Fibroblast of skin of right biceps (primary cell): Measurements from ENCODE around the gene CDKL4.
"Not testable (repeated sequence)": the region's sequence is repeated elsewhere in the genome, so short reads cannot be mapped to it uniquely, and the experiment has no call there.

ENCODE experiments used
- DNase-seq: peaks from one replicate; pipeline ENCODE4 v3.0.0-alpha.2; 2013

CDKL4 gene

DNA sequence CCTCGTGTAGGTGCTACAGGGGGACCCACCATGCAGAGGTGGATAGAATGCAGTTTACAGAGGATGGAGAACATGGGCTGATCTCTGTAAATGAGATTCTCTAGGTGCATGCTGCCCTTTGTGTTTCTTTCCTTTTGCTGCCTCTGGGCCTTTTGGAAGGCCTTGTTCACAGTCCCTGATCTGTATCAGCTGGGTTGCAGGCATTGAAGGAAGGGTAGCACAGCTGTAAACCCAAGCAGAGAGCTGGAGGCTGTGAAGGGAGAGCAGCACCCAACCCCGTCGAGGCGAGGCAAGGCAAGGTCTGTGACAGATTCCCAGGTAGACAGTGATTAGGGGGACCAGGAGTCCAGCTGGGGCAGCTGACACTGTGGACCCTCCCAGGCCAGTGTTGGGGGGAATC is 66.8 kb downstream of the CDKL4 start:
- no peak for DNase-seq

DNA sequence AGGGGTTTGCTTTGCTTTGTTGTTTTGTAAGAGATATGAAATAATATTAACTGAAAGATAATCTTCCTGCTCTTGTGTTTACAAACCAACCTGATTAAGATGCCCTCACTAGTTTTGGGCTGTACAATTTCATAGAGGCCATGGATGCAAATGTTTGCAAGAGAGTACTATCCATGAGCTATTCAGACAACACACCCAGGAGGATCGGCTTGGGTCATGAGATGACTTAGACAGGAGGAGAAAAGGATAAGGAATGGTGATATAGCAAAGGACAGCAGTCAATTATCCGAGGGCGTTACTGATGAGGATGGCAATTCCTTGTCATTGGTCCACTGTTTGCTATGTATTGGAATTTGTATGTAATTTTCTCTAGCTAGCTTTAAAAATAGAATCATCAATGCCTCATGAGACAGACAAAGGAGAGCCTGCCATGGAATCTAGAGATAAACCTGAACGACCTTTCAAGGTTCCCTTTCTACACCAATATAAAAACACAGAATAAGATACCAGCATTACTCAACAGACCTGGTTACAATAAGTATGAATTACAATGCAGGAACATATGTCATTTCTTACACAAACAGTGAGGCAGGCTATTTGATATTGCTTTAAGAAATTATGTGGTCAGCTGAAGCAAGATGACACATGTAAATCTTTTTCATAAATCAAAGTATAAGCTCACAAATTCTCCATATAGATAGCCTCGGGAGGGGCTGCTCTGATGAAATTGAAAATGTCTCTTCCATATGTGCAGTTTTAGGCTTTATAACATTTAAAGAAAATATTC is 68.6 kb downstream of the CDKL4 start:
- DNase-seq: no peak

DNA sequence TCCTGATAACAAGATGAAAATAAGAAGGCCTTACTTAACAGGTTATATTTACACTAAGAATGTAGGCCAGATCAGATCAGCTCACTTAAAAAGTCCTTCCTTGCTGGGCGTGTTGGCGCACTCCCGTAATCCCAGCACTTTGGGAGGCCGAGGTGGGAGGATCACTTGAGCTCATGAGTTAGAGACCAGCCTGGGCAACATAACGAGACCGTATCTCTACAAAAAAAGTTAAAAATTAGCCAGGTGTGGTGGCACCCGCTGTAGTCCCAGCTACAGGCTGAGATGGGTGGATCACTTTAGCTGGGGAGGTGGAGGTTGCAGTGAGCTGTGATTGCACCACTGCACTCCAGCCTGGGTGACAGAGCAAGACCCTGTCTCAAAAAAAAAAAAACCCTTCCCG is 69.7 kb downstream of the CDKL4 start:
- DNase-seq: no peak

DNA sequence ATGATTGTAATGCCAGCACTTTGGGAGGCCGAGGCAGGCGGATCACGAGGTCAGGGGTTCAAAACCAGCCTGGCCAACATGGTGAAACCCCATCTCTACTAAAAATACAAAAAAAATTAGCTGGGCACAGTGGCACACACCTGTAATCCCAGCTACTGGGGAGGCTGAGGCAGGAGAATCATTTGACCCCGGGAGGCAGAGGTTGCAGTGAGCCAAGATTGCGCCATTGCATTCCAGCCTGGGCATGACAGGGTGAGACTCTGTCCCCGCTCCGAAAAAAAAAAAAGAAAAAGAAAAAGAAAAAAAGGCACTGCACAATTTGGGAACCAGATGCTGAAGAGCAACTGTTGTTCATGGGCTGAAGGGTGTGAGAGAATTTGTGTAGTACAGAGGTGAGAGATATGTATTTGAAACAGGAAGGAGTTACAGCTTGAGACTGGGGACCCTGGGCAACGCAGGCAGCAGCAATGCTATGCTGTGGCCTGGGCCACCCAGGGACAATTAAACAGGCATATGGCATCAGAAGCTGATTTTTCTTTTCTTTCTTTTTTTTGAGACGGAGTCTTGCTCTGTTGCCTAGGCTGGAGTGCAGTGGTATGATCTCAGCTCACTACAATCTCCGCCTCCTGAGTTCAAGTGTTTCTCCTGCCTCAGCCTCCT is 71.6 kb downstream of the CDKL4 start:
- DNase-seq: not testable (repeated sequence)

DNA sequence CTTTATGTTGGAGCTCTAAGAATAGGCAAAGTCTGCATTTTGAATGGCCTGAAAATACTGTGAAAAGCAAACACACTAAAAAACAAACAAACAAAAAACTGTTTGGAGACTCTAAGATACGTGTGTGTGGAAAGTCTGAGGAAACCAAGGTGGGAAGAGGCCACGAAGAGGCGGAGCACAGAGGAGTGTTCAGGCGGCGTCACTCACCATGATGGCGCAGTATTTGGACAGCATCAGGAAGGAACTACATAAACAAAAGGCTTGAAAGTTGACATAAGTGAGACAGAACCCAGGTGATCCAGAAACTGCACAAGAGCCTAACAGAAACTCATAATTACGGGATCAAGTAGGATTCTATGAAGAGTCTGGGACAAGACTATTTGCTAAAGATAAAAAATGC is 72.1 kb downstream of the CDKL4 start:
- no peak for DNase-seq

DNA sequence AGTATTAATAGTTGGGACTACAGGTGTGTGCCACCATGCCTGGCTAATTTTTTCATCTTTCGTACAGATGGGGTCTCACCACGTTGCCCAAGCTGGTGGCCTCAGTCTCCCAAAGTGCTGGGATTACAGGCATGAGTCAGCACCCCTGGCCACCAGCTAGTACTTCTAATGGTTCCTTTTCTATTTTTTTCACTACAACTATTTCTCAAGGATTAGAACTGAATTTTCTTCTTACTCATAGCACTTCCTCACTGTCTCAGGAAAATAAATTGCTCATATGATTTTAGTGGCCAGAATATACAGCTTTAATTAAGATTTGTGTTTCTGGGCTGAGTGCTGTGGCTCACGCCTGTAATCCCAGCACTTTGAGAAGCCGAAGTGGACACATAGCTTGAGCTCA is 79.7 kb downstream of the CDKL4 start:
- DNase-seq: no peak

DNA sequence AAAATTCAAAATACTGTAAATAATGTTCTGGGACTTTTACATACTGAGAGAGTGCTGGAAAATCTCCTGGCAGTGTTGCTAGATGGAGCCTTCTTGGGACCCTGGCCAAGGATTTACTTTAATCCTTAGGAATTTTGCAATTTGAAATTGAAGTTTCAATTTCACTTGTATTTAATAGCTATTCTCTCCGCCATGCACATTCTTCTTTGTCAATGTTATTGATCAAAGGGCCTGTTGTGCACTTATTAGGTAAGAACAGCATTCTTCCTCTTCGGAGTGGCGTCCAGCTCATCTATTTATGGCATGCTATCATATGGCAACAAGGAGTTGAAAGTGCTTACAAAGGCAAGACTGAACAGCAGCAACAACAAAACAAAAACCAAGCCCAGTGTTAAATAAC is 82.8 kb downstream of the CDKL4 start:
- peak; percentile 38 for DNase-seq

DNA sequence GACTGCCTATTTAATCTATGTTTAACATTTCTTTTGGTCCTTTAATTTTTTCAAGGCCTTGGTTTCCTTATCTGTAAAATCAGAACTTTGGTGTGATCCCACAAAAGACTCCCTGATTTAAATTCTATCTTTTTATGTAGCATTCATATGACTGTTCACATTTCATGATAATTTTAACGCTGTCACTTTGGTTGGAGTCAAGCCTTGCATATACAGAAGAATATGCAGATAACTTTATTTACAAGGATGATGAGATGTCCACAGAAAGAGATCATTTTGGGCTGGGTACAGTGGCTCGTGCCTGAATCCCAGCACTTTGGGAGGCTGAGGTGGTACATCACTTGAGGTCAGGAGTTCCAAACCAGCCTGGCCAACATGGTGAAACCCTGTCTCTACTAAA is 84.5 kb downstream of the CDKL4 start:
- DNase-seq: no peak

DNA sequence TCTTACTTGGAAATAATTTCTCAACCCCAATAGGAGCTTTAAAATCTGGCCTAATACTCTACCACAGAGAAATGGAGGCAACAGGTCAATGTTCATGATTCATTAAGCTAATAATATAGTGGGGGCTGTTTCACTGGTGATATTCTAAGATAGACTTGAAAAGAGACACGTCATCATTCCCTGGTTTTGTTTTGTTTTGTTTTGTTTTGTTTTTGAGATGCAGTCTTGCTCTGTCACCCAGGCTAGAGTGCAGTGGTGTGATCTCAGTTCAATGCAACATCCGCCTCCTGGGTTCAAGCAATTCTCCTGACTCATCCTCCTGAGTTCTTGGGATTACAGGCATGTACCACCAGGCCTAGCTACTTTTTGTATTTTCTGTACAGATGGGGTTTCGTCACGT is 85.4 kb downstream of the CDKL4 start:
- DNase-seq: no peak

DNA sequence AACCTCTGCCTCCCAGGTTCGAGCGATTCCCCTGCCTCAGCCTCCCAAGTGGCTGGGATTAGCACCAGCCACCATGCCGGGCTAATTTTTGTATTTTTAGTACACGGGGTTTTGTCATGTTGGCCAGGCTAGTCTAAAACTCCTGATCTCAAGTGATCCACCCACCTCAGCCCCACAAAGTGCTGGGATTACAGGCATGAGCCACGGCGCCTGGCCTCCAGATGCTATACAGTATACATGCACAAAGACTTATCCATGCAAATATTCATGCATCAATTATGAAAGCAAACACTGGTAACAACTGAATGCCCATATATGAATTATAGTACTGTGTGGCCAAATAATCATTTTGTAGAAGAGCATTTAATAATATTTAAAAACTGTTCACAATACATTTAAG is 86.9 kb downstream of the CDKL4 start:
- no peak for DNase-seq

DNA sequence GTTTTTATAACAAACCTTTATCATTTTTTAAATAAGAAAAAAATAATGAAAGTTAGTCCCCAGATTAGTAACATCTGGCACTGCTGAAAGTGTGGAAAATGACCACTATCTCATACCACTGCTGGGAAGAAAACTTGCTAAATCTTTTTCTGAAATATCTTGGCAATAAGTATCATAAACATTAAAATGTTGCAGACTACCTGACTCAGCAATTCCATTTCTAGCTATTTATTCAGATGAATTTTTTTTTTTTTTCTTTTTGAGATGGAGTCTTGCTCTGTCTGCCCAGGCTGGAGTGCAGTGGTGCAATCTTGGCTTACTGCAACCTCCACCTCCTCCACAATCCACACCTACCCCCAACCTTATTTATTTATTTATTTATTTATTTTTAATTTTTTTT is 87.7 kb downstream of the CDKL4 start:
- peak; percentile 10 for DNase-seq

DNA sequence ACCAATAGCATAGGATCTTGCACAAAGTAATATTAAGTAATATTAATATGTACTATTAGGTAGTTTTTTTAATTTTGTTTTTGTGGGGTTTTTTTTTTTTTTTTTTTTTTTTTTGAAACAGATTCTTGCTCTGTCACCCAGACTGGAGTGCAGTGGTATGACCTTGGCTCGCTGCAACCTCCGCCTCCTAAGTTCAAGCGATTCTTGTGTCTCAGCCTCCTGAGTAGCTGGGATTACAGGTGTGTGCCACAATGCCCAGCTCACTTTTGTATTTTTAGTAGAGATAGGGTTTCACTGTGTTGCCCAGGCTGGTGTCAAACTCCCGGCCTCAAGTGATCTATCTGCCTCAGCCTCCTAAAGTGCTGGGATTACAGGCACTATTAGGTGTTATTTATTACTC is 88.2 kb downstream of the CDKL4 start:
- DNase-seq: not testable (repeated sequence)

DNA sequence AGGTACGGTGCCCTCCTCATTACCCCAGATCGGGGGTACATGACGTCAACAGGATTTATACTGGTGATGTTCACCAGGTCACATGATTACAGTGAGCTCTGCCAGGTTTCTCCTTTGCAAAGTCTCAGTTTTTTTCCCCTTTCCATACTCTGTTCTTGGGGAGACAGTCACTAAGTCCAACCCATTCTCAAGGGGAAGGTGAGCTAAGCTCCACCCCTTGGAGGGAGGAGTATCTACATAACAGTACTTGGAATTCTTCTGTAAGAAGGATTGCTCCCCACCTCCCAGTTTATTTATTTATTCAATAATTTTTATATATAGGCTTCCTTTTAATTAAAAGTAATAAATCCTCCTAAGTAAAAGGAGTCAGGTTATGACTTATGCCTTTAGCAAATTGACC is 88.8 kb downstream of the CDKL4 start:
- DNase-seq: no peak

DNA sequence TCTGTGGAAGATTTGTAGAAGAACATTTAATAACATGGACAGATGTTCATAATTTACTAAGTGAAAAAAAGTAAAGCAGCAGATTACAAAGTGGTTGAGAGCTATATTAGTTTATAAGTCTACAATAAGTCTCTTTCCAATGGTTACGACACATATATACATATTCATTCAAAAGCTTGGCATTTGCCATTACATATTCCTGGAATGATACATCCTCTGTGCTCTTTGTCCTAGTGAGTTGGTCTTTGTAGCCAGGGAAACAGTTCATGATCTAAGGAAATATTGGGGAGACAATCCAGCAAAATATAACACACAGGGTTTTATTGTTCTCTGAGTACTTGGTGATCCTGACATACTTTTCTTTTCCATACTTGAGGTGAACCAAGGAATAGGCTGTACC is 90.5 kb downstream of the CDKL4 start:
- peak; percentile 38 for DNase-seq

DNA sequence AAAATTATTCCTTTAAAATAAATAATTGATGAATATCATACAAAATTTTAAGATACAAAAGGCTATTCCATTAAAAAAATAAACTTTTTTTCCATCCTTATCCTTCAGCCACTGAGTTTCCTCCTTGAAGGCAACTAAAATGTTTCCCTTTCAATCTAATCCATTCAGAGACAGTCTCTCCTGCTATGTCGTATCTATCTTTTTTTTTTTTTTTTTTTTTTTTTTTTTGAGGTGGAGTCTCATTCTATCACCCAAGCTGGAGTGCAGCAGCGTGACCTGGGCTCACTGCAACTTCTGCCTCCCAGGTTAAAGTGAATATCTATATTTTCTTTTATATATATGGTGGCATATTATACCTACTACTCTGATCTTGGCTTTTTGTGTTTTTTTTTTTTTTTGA is 91.3 kb downstream of the CDKL4 start:
- DNase-seq: no peak

DNA sequence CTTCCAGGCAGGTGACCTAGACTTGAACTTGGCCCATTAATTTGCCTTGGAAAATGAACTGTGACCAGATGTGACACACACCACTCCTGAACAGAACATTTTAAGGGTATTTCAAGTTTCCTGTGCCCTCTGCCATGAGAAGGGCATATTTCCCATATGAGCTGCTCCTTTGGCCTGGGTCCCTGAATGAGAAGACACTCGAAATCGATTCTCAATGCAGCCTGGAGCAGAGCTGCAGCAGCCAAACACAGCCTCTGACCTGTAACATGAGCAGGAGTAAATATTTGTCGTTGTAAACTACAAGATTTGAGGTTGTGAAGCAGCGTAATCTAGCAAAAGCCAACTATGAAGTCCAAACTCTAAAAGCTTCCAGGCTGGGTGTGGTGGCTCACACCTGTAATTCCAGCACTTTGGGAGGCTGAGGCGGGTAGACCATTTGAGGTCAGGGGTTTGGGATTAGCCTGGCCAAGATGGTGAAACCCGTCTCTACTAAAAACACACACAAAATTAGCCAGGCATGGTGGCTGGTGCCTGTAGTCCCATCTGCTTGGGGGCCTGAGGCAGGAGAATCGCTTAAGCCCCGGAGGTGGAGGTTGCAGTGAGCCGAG is 92.8 kb downstream of the CDKL4 start:
- DNase-seq: no peak

DNA sequence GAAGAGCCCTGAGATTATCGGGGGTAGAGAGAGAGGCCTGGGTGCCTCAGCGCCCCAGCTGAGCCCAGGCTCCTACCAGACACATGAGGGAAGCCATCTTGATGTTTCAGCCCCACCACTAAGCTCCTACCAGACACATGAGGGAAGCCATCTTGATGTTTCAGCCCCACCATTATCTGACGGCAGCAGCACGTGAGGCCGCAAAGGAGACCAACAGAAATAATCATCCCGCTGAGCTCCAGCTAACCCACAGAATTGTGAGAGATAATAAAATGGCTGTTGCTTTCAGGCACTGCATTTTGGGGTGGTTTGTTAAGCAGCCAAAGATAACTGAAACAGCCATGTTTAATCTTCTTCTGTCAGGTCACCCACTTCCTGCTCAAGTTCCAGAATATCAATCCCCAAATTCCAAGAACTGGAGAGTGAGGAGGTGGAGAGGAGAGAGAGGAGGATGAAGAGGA is 93.6 kb downstream of the CDKL4 start:
- no peak for DNase-seq

DNA sequence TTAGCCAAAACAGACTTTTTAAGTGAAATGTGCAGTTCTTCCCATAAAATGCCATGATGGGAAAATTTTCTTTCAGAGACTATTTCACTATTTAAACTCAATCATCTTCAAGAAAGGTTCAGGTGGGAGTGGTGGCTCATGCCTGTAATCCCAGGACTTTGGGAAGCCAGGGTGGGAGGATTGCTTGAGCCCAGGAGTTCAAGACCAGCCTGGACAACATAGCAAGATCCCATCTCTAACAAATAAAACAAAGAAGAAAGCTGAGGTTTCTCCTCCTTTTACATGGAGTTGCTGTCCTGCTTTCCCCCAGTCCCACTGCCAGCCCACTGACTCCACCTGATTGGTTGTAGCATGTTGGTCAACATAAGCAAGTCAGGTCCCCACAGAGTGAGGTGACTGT is 97.1 kb downstream of the CDKL4 start:
- no peak for DNase-seq

DNA sequence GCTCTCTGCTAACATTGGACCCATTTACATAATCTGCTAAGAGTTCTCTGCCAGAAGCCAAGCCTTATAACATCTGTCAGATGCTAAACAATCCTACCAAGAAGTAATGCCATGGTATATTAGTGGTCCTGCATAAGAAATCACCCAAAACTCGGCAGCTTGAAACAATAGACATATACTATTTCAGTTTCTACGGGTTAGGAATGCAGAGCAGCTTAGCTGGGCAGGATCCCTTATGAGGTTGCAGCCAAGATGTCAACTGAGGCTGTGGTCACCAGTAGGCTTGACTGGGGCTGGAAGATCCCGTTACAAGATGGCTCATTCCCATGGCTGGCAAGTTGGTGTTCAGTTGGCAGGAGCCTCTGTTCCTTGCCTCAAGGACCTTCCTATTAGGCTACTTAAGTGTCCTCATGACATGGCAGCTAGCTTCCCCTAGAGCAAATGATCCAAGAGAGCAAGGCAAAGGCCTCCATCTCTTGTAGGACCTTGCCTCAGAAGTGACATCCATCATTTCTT is 97.8 kb downstream of the CDKL4 start:
- DNase-seq: no peak

DNA sequence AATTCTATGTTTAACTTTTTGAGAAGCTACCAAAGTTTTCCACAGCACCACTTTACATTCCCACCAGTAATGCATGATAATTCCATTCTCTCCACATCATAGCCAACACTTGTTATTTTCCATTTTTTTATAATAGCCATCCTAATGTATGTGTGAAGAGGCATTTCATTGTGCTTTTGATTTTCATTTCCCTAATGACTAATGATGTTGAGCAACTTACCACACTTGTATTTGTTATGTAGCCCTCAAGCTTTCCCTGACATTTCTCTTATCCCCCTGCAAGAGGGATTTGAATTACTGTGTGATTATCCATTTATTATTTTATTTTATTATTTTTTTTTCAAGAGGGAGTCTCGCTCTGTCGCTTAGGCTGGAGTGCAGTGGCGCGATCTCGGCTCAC is 99.4 kb downstream of the CDKL4 start:
- DNase-seq: no peak

DNA sequence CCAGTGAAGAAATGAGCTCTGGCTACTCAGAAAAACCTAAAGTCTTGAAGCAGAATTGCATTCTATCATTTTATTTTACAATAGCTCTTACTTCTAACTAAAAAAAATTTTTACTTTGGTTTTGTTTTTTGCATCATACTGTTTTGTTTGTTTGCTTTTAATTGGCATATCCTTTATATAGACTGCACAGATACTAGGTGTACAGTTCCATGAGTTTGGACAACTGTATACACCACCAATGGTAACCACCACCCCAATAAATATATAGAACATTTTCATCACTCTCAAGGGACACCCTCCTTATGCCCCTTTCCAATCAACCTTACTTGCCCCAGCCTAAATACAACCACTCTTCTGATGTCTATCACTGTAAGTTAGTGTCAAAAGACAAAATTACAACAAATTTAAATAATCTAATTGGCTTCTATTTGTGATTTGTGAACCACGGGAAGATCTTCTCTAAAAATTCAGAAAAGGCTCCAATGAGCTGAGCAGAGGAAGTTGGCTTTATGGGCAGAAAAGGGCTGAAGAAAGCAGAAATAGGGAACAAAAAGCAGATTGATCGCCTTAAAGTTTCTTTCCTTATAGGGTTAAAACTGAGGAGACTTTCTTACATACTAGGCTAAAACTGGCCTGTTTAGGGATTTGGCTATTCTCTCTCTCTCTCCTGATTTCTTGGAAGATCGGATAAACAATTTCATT is 100.7 kb downstream of the CDKL4 start:
- no peak for DNase-seq

DNA sequence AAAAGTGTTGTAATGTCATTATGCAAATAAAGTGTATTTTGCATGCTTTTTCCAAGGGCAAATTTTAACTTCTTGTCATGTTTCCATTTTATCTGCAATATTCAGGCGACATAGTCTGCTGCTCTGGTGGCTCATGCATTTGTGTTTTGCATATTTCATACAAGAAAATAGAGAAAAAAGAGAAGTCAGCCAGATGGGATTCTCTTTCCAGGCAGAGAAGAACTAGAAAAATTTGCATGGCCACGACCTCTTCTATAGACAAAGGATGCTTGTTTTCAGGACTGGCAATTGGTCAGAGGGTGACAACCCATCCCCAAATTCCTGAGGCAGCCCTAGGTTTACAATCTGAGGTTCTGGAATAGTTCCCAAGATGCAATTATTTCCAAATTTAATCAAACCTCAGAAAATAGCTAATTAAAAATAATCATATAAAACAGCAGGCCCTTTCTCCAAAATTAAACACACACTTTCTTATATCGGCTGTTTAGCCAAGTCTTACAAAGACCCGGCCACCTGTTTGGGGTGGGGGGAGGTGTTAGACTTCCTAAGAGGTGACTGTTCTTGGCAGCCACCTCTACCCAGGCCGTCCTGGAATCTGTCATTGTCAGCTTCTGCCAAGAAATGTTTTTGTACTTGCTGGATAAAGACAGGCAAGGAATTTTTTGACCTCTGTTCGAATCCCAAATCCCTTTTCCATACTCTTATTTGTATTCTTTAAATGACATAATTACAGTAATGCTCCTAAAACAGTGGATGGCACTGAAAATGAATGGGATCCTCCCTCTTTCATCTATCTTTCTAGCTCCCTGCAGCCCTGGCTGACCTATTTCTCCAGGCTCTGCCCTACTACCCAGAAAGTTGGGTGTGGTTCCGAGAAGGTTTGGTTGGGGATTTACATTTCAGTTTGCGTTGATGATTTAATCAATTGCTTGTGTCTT is 102.2 kb downstream of the CDKL4 start:
- DNase-seq: no peak
